GM19467 (cell line): ENCODE results near the gene BBOX1.
"Not testable (repeated sequence)": the region's sequence is repeated elsewhere in the genome, so short reads cannot be mapped to it uniquely, and the experiment has no call there.

Experiments
- ATAC-seq: cut with Tn5 transposase; IDR thresholded peaks from one replicate; pipeline ENCODE4 v1.9.1; 2021; ENCODE audit warnings: mild to moderate bottlenecking, moderate library complexity; ENCODE audit not compliant: unreplicated experiment

The BBOX1 gene

DNA sequence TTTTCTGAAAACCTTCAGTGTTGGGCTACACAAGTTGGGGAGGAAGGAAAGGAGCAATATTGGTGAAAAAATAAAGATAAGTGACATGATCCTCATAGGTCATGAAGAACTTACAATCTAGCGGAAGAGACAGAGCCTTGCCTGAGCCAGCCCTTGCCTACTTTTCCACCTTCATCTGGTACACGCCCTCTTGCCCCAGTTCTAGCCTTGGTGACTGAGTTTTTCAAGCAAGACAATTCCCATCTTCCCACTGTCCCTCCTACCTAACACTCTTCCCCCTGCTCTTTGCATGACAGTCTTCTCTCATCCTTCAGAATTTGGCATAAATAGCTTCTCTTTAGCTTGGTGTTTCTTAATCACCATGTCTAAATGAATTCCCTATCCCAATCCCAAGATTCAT, 42.6 kb downstream of the BBOX1 start:
- no peak for ATAC-seq

DNA sequence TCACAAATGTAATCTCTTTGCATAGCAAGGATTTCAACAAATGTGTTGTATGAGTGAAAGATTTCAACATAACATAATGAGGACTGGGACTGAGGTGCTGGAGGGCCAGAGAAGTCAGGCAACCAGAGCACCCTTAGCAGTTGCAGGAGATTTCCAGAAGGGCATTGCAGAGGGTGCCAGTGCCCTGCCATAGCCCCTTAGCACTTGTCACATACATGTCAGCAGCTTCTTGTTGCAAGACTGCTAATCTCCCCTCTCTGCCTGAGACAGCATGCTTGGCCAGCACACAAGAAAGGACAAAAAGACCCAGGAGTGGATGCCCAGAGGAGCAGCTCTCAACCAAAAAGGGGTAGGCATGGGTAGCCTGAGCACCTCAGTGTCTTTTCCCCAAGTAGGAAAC, 43.2 kb downstream of the BBOX1 start:
- ATAC-seq = no peak

DNA sequence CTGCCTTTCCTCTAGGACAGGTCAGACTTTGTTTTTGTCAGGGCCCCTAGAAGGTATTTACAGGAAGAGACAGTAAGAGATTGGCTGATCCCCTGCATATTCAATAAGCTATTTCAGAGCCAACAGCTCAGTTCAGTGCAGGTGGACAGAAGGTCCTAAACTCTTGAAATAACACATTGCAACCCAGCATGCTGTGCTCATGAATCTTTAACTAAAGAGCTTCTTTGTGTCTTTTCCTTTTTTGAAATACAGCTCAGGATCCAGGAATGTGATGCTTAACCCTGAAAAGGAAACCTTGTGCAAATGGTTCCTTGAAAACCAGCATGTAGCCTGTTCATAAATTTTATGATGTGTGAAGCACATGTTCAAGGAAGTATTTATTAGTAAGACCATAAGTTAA, 43.9 kb downstream of the BBOX1 start:
- ATAC-seq = no peak

DNA sequence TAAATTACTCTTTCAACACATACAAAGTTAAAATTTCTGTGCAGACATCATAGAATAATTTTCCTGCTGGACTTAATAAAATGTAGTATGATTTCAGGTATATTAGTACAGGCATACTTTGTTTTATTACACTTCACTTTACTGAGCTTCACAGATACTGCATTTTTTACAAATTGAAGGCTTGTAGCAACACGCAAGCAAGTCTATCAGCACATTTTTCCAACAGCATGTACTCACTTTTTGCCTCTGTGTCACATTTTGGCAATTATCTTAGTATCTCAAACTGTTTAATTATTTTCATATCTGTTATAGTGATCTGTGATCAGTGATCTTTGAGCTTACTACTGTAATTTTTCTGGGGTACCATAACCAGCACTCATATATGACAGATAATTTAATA, 44.5 kb downstream of the BBOX1 start:
- no peak for ATAC-seq

DNA sequence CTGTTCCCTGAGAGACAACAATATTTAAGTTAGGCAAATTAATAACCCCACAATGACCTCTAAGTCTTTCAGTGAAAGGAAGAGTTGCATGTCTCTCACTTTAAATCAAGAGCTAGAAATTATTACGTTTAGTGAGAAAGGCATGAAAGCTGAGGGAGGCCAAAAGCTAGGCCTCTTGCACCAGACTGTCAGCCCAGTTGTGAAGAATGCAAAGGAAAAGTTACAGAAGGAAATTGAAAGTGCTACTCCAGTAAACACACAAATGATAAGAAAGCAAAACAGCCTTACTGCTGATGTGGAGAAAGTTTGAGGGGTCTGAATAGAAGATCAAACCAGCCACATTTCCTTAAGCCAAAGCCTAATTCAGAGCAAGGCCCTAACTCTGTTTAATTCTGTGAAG, 45.0 kb downstream of the BBOX1 start:
- ATAC-seq = no peak

DNA sequence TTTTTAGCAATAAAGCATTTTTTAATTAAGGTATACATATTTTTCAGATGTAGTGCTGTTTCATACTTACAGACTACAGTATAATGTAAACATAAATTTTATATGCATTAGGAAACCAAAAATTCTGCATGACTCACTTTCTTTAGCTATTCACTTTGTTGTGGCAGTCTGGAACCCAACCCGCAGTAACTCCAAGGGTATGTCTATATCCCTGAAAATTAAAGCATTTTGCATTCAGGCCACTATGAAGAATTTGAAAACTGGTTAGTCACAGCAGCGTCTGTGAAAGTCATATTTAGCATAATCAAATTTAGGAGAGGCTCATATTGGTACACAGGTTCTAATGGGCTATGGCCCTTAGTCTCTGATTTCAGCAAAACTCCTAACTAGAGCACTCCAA, 46.8 kb downstream of the BBOX1 start:
- ATAC-seq = no peak

DNA sequence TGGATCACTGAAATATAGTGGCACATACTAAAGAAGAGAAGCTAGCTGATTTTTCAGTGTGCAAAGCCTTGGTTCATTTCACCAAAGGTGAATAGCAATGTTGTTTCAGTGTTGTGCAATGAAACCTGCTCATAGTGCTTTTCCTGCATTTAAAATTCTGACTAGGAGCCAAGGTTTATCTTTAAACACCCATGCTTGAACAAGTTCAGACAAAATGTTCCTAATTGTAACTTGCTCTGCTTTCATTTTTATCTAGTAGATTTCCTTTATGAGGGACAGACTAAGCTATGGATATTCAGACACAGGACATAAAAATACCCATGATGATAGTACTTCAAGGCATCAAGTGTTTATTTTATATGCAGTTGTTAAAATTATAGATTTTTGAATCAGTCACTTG, 47.7 kb downstream of the BBOX1 start:
- no peak for ATAC-seq

DNA sequence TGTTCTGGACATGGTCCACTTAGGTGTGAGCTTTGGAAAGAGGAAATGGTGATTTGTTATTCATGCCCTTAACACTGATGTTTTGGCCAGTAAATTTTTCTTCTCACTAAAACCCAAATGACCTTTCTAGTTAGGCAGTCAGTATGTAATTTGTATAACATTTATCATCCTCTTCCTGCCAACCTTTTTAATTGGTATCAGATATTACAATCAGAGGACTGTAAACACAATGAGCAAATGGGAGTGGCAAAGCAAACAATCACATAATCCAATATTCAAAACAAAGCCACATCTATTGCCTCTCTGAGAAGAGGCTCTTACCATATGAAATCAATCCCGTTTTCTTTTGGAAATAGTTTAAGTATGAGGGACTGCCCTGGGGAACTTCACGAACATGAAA, 49.1 kb downstream of the BBOX1 start:
- ATAC-seq = no peak

DNA sequence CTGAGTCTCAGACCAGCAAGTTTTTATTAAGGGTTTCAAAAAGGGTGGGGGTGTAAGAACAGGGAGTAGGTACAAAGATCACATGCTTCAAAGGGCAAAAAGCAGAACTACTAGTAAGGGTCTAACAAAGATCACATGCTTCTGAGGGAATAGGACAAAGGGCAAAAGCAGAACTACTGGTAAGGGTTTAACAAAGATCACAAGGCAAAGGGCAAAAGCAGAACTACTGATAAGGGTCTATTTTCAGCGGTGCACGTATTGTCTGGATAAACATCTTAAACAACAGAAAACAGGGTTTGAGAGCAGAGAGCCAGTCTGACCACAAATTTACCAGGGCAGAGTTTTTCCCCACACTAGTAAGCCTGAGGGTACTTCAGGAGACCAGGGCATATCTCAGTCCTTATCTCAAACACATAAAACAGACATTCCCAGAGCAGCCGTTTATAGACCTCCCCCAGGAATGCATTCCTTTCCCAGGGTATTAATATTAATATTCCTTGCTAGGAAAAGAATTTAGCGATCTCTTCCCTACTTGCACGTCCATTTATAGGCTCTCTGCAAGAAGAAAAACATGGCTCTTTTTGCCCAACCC, 49.8 kb downstream of the BBOX1 start:
- ATAC-seq = not testable (repeated sequence)

DNA sequence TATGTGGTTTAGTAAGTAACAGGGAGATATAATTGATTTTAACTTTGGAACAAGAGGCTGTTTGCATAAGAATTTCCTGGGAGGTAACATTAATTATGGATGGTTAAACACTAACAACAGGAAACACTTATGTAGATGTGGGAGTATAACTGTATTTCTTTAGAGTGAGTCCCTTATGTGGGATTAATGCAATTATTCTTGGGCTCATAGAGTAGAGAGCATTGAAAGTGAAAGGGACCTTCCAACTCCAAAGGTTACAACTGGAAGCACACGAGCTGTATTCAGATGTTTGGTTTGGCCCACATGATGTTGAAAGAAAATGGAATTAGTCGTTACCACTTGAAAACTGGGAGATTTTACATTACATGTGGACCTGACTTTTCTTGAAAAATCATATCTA, 53.5 kb downstream of the BBOX1 start:
- no peak for ATAC-seq

DNA sequence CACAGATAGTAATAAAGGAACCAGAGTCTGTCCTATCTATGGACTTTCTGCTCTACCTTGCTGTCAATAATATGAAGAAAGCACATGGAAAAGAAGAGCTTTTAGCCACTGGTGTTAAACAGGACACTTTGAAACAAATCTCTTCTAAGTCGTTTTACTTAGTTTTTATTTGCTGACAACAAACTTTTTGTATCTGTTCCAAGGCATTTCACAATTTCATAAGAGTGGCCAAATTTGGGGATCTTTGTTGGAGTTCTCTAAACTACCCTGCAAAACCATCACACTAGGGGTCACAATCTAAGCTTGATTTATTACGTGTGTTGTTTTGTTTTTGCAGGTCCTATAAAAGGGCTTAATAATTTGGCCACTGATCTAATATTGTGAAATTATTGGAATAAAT, 54.4 kb downstream of the BBOX1 start:
- no peak for ATAC-seq

DNA sequence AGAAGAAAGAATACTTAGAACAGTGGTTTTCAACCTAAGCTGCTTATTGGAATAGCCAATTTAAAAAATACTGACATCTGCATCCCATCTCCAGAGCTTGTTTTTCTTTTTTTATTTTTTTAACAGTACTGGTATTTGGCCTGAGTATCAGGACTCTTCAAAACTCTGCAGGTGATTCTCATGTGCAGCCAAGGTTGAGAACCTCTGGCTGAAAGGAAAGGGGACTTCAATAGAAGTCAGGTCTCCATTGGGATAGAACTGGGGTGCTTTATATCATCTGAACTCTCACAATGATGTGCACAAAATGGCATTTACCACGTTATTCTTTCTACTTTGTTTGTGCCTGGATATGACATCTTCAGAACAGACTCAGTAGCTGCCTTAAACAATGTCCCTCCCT, 55.3 kb downstream of the BBOX1 start:
- ATAC-seq = no peak

DNA sequence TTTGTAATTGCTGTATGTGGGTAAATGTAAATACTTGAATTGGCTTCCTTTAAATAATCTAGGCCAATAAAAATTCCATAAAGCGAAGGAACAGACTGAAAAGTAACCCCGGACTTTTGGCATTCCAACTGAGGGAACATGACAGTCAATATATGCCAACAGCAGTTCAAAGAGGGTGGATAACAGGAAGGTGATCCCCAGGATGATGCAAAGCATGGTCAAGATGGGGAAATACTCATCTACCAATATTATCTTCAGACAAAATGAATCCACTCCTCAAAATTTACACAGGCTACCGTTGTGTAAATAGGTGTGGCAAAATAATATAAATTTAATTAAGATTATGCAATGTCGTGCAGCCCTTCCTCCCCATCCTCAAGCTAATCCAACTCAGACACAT, 56.9 kb downstream of the BBOX1 start:
- no peak for ATAC-seq

DNA sequence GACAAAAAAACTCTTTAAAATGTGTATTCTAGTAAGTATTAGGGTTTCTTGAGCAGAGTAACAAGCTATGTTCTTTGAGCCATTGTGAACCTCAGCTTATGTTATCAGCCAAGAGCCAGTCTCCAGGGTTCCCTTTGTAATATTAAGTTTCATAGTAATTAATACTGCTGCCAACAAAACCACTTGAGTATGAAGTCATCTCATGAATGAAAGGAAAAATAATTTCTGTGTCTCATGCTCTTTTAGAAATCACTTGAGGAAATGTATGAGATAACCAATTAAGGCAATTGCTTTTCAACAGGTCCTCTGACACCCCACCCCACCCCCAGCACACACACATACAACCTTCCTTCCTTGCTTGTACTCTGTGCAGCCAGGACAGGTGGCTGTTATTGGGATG, 59.9 kb downstream of the BBOX1 start:
- ATAC-seq = no peak

DNA sequence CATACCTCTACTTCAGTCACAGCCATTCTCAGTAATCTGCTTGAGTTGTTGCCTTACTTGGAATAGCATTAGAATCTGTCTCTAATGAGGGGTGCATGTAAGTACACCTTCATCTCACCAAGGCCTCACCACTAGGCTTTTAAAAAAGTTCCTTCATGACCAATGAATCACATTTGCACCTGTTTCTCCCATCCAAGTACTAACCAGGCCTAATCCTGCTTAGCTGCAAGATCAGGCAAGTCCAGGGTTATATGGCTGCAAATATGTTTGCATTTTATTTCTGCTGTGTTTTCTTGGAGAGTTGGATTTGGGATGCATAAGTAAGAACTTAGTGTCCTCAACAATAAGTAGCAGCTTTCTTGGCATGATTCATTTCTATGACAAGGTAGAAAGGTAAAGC, 66.9 kb downstream of the BBOX1 start:
- ATAC-seq = no peak

DNA sequence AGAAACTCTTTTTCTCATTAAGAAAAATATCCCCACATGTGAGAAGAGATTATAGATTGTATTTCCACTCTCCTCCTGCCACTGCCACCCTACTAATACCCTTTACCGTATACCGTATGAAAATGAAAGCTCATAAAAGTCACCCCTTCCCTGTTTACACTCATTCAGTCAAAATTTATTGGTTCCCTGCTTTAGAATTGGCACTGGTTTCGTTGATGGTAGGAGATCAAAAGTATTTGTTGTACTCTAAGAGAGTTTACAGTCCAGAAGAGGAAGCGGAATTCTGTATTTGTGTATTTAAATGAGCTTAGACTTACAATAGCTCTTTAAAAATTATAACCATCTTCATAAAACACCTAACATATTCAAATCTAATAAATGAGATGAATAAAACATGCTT, 68.2 kb downstream of the BBOX1 start:
- ATAC-seq = no peak

DNA sequence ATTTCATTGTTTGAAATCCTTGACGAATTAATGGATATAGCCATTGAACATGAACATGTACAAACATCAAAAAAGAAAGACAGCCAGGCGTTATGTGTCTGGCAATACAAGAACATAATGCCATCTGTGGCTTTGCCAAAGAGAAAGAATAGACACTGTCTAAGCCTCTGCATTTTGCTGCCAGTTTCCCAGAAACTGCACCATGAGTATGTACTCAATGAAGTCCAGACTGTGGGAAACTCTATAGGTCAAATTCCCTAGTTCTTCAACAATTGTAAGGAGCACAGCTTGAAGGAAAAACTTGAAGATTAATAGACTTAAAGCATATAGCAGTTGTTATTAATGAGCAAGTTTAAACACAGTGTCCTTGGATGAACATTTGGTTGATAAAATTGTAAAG, 71.3 kb downstream of the BBOX1 start:
- no peak for ATAC-seq

DNA sequence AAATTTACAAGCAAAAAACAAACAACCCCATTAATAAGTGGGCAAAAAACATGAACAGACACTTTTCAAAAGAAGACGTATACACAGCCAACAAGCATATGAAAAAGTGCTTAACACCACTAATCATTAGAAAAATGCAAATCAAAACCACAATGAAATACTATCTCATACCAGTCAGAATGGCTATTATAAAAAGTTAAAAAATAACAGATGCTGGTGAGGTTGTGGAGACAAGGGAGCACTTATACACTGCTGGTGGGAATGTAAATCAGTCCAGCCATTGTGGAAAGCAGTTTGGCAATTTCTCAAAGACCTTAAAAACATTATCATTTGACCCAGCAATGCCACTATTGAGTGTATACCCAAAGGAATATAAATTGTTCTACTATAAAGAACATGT, 72.3 kb downstream of the BBOX1 start:
- ATAC-seq = no peak

DNA sequence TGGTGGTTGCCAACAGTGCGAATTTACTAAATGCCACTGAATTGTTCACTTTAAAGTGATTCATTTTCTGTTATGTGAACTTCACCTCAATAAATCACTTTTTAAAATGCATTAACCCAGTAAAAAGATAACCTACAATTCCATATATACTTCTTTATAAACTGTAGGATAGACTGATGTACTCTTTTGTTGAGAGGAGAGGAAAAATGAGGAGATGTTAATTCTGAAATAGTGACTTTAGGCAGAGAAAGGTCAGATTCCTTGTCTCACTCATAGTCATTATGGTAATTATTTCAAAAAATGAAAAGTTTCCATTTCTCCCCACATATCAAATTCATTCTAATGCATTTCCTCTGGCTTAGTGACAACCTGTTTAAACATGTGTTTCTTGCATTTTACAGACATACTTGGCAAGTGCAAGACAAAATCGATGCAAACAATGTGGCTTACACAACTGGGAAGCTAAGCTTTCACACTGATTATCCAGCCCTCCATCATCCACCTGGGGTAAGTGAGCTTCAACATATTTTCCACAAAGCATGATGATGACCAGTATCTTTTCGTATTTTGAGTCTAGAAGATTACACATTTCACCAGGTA, 74.5 kb downstream of the BBOX1 start:
- no peak for ATAC-seq

DNA sequence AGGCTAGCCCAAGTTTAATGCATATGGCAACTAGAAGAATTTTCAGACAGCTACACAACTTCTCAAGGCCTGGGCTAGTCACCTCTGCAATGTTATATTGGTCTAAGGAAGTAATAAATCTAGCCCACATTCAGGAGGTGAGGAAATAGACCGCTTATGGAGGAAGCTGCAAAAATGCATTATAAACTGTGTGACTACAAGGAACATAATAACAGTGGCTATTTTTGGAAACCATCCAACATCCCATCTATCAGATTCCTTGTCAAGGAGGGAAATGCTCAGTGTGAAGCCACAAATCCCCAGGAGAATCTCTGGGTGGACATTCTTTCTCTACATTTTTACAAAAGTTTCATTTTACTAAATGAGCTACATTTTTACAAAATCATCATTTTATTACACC, 76.1 kb downstream of the BBOX1 start:
- no peak for ATAC-seq

DNA sequence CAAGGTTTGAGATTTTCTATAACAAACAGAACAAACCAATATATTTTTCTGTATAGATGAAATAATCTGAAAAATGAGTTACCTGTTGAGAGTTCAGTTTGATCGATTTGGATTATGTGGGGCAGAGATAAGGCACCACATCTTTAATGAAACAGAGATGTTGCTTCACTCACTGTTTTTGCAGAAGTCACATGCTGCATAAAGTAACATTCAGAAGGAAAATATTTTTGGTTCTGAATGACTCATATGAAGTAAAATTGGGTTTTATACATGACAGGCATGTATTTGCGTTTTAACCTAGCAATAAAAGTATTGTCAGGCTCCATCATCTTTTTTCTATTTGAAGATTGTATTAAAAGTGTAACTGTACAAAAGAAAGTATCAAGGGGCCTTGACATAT, 77.8 kb downstream of the BBOX1 start:
- ATAC-seq = no peak

DNA sequence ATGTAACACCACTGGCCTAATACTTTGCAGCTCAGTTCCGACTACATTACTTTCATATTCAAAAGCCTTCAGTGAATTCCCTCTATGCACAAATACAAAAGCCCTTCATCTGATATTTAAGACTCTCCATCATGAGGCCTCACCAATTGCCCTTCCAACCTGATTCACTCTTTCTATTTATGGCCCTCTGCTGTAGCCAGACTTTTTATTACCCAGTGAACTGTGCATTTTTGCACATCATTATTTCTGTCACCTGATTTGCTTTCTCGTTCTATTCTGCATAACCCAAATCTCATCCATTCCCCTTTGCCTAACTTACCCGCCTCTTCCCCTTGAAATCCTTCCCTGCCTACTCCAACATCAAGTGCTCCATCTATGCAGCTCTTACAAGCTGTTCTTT, 78.3 kb downstream of the BBOX1 start:
- no peak for ATAC-seq

DNA sequence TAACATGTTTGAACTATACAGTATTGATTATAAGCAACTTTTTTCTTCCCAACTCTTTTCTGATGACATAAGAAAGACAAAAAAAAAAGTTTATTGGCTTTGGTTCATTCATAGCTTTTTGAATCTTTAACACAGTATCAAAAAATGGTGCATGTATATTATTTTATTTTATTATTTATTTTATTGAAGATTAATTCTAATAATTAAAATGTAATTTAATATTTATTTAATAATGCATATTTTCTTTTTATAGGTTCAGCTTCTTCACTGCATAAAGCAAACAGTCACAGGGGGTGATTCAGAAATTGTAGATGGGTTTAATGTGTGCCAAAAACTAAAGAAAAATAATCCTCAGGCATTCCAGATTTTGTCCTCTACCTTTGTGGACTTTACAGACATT, 78.8 kb downstream of the BBOX1 start:
- ATAC-seq = no peak
